Ectodermal cell (in vitro differentiated cells): Measurements from ENCODE around the gene CS.

Source experiments
- H3K27ac ChIP-seq: 2 replicates; pipeline ENCODE4 v1.7.0; 2013; ENCODE audit warnings: mild to moderate bottlenecking, low read depth, low read length; ENCODE audit not compliant: insufficient read depth, poor library complexity, severe bottlenecking
- H3K27me3 ChIP-seq: 2 replicates; pipeline ENCODE4 v1.7.0; 2013; ENCODE audit warnings: mild to moderate bottlenecking, low read length; ENCODE audit not compliant: insufficient read depth, control insufficient read depth, poor library complexity, severe bottlenecking
- H3K36me3 ChIP-seq: one replicate; pipeline ENCODE4 v1.7.0; 2013; ENCODE audit warnings: low read length; ENCODE audit not compliant: control insufficient read depth, insufficient read depth
- H3K4me1 ChIP-seq: one replicate; pipeline ENCODE4 v1.7.0; 2013; ENCODE audit warnings: low read length; ENCODE audit not compliant: control insufficient read depth, insufficient read depth
- H3K4me3 ChIP-seq: 2 replicates; pipeline ENCODE4 v1.7.0; 2013; ENCODE audit warnings: low read depth, low read length, control low read depth; ENCODE audit not compliant: insufficient read depth
- H3K9me3 ChIP-seq: 2 replicates; pipeline ENCODE4 v1.7.0; 2013; ENCODE audit warnings: mild to moderate bottlenecking, low read length, moderate library complexity; ENCODE audit not compliant: control insufficient read depth
- WGBS, 2 experiments: methylation state at CpG; one replicate each; pipeline ENCODE4 v1.1.7; 2013; ENCODE audit warnings: missing lambda C conversion rate in 2 of 2; 5-methylcytosine and 5-hydroxymethylcytosine counted together

CS gene

GRCh38 chr12:56221757-56222530 lies 78.2 kb downstream of the CS start, which contains the start of gene RNF41:
TSS of gene RNF41 (minus strand) at chr12:56221922. CDS start at chr12:56214047, 7,875 bp downstream.
- Histone ChIP-seq H3K27me3 (no peaks in the 10 kb centered on the region), H3K36me3 (peaks cover 2% of the 10 kb centered on the region), H3K4me3 (peak within 1 kb of the TSS; percentile 81), H3K9me3 (no peaks in the 10 kb centered on the region), H3K4me1 (peaks cover 4% of the 10 kb centered on the region), H3K27ac (peak within 1 kb of the TSS; percentile 92)
- WGBS, 2 experiments = 25 to 27% methylated on average over 42 of the region's 42 CpGs
